NB4 (cell line): ENCODE measurements around the gene KISS1R.

Source experiments
- POLR2A ChIP-seq: IDR thresholded peaks from 2 replicates; pipeline ENCODE4 v1.6.1; 2011; ENCODE audit warnings: mild to moderate bottlenecking; ENCODE audit not compliant: insufficient read length; ENCODE audit errors: extremely low read depth
- TF ChIP-seq, protein P1 (sequence below): IDR thresholded peaks from one replicate; pipeline ENCODE4 v1.5.1; 2012; ENCODE audit warnings: low read depth, low read length
- TF ChIP-seq, protein P2 (sequence below): IDR thresholded peaks from 2 replicates; pipeline ENCODE4 v1.6.1; 2011; ENCODE audit warnings: low read depth, low read length

DNA sequence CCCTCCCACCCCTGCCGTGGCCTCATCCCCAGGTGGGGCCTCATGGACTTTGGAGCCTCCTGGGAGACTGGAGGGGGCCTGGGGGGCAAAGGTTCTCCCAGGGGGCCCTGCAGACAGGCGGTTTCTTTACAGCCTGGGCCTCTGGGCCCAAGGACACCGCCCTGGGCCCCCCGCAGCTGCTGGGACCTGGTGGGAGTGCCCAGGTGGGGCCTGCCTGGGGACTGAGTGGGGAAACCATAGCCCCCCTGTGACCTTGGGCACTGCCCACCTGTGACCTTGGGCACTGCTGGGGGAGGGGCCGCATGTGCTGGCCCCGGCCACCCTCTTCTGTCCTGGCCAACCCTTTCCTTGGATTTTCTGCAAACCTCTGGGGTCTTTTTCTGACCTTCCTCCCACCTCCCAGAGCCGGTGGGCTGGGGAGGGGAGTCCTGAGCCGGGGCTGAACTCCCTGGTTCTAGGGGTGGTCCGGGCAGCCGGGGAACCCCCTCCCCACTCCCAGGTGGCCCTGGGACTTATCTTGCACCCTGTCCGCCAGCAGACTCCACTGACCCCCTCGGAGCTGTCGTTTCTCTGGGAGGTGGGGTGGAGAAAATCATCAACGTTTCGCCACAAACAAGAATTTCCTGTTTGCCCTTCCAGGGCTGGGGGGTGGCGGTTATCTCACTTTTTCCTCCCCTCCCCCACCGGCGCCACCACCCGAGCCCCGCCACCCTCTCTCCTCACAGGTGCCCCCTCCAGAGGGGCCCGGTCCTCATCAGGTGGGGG lies 35.7 kb downstream of the KISS1R start:
- TF ChIP-seq, protein P1, sequence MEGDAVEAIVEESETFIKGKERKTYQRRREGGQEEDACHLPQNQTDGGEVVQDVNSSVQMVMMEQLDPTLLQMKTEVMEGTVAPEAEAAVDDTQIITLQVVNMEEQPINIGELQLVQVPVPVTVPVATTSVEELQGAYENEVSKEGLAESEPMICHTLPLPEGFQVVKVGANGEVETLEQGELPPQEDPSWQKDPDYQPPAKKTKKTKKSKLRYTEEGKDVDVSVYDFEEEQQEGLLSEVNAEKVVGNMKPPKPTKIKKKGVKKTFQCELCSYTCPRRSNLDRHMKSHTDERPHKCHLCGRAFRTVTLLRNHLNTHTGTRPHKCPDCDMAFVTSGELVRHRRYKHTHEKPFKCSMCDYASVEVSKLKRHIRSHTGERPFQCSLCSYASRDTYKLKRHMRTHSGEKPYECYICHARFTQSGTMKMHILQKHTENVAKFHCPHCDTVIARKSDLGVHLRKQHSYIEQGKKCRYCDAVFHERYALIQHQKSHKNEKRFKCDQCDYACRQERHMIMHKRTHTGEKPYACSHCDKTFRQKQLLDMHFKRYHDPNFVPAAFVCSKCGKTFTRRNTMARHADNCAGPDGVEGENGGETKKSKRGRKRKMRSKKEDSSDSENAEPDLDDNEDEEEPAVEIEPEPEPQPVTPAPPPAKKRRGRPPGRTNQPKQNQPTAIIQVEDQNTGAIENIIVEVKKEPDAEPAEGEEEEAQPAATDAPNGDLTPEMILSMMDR = no peak
- no peak for TF ChIP-seq POLR2A
- TF ChIP-seq, protein P2, sequence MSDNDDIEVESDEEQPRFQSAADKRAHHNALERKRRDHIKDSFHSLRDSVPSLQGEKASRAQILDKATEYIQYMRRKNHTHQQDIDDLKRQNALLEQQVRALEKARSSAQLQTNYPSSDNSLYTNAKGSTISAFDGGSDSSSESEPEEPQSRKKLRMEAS = no peak
